GM23338 (cell line): ENCODE results near the gene INTS2. TPM values are rescaled to one million over a fixed set of nuclear protein-coding genes. Genes with fewer than 3 reads are reported as not detected.

Experiments
- ATAC-seq: fragments of 200-7000 bp; cut with Tn5 transposase; 3 replicates; pipeline ENCODE4 v1.9.1; 2020
- DNase-seq: peaks from one replicate; pipeline ENCODE4 v3.0.0-alpha.2; 2015; ENCODE audit warnings: low spot score
- H2AFZ ChIP-seq: fragments of 200-600 bp; sonication (generic); 2 replicates; pipeline ENCODE4 v1.8.0; 2016; ENCODE audit warnings: antibody characterized with exemption, mild to moderate bottlenecking, moderate library complexity
- H3F3A ChIP-seq: fragments of 200-600 bp; sonication (generic); replicated peaks from 2 replicates; pipeline ENCODE4 v1.8.0; 2017; ENCODE audit warnings: antibody characterized with exemption, mixed run types, low read depth
- H3K27ac ChIP-seq: fragments of 200-600 bp; sonication (generic); 2 replicates; pipeline ENCODE4 v1.6.1; 2016; ENCODE audit warnings: low read depth
- H3K27me3 ChIP-seq: fragments of 200-600 bp; sonication (generic); 2 replicates; pipeline ENCODE4 v1.8.0; 2016; ENCODE audit warnings: mild to moderate bottlenecking, mixed run types, moderate library complexity; ENCODE audit not compliant: insufficient read depth
- H3K36me3 ChIP-seq: fragments of 200-600 bp; sonication (generic); 2 replicates; pipeline ENCODE4 v1.8.0; 2016; ENCODE audit warnings: mild to moderate bottlenecking; ENCODE audit not compliant: insufficient read depth
- H3K4me1 ChIP-seq: fragments of 200-600 bp; sonication (generic); 2 replicates; pipeline ENCODE4 v1.8.0; 2016; ENCODE audit warnings: mild to moderate bottlenecking, moderate library complexity; ENCODE audit not compliant: insufficient read depth
- H3K4me2 ChIP-seq: fragments of 200-600 bp; sonication (generic); 2 replicates; pipeline ENCODE4 v1.7.1; 2017; ENCODE audit warnings: mixed run types
- H3K4me3 ChIP-seq: fragments of 200-600 bp; sonication (generic); 2 replicates; pipeline ENCODE4 v1.6.1; 2016; ENCODE audit warnings: mixed run types
- H3K79me2 ChIP-seq: fragments of 200-600 bp; sonication (generic); replicated peaks from 2 replicates; pipeline ENCODE4 v1.8.0; 2017; ENCODE audit warnings: mild to moderate bottlenecking; ENCODE audit not compliant: insufficient read depth
- H3K9me2 ChIP-seq: fragments of 200-600 bp; sonication (generic); 2 replicates; pipeline ENCODE4 v1.8.0; 2017; ENCODE audit not compliant: insufficient read depth
- H4K20me1 ChIP-seq: fragments of 200-600 bp; sonication (generic); replicated peaks from 2 replicates; pipeline ENCODE4 v1.8.0; 2017; ENCODE audit warnings: mild to moderate bottlenecking; ENCODE audit not compliant: insufficient read depth
- H3K27ac Mint-ChIP-seq: 2 replicates; pipeline ENCODE4 v1.8.0; 2020; ENCODE audit warnings: inconsistent platforms, mild to moderate bottlenecking, moderate library complexity, mixed read lengths
- H3K27me3 Mint-ChIP-seq: 3 replicates; pipeline ENCODE4 v1.8.0; 2022; ENCODE audit warnings: low read depth, mild to moderate bottlenecking, moderate library complexity, mixed read lengths, inconsistent platforms; ENCODE audit not compliant: insufficient read depth, poor library complexity
- H3K36me3 Mint-ChIP-seq: 3 replicates; pipeline ENCODE4 v1.8.0; 2021; ENCODE audit warnings: low read depth, mild to moderate bottlenecking, inconsistent platforms, moderate library complexity, mixed read lengths
- H3K4me1 Mint-ChIP-seq: 3 replicates; pipeline ENCODE4 v1.8.0; 2020; ENCODE audit warnings: mild to moderate bottlenecking, inconsistent platforms, mixed read lengths
- H3K4me3 Mint-ChIP-seq: 3 replicates; pipeline ENCODE4 v1.8.0; 2021; ENCODE audit warnings: moderate library complexity, mild to moderate bottlenecking, inconsistent platforms, mixed read lengths
- H3K9me3 Mint-ChIP-seq: 3 replicates; pipeline ENCODE4 v1.8.0; 2020; ENCODE audit warnings: moderate library complexity, mild to moderate bottlenecking, inconsistent platforms, mixed read lengths
- CREB1 ChIP-seq: fragments of 250-450 bp; sonication (Bioruptor Pico); IDR thresholded peaks from 2 replicates; pipeline ENCODE4 v1.5.0; 2020; ENCODE audit warnings: low read depth, mild to moderate bottlenecking, moderate library complexity
- CTCF ChIP-seq, 2 experiments: fragments of 200-600 bp in 1 of 2; sonication (generic) in 1 of 2; conservative IDR thresholded peaks; 2 replicates each; pipeline versions ENCODE4 v1.5.1 to v1.6.1; 2016 to 2017; ENCODE audit warnings: antibody characterized with exemption in 2 of 2, low read depth in 2 of 2, mild to moderate bottlenecking in 2 of 2, moderate library complexity in 1 of 2
- EZH2 ChIP-seq: fragments of 200-600 bp; sonication (generic); IDR thresholded peaks from one replicate; pipeline ENCODE4 v1.8.0; 2017; ENCODE audit warnings: antibody characterized with exemption, mild to moderate bottlenecking, low read depth; ENCODE audit not compliant: unreplicated experiment
- EZH2phosphoT487 ChIP-seq: fragments of 200-600 bp; sonication (generic); IDR thresholded peaks from one replicate; pipeline ENCODE4 v1.8.1; 2018; ENCODE audit warnings: antibody characterized with exemption; ENCODE audit not compliant: unreplicated experiment
- JUNB ChIP-seq: IDR thresholded peaks from one replicate; pipeline ENCODE4 v1.6.1; 2016; ENCODE audit warnings: antibody characterized with exemption; ENCODE audit not compliant: unreplicated experiment
- NANOG ChIP-seq: IDR thresholded peaks from 2 replicates; pipeline ENCODE4 v1.6.1; 2016; ENCODE audit warnings: antibody characterized with exemption, borderline replicate concordance
- POLR2AphosphoS5 ChIP-seq: IDR thresholded peaks from 2 replicates; pipeline ENCODE4 v1.6.1; 2016; ENCODE audit warnings: antibody characterized with exemption, low read depth
- STAT1 ChIP-seq: IDR thresholded peaks from one replicate; pipeline ENCODE4 v1.6.1; 2016; ENCODE audit warnings: antibody characterized with exemption; ENCODE audit not compliant: unreplicated experiment
- ZNF114 ChIP-seq: fragments of 250-450 bp; sonication (Bioruptor Pico); IDR thresholded peaks from 2 replicates; pipeline ENCODE4 v1.5.0; 2020; ENCODE audit warnings: mild to moderate bottlenecking, moderate library complexity
- ZNF331 ChIP-seq: fragments of 250-450 bp; sonication (Bioruptor Pico); IDR thresholded peaks from 2 replicates; pipeline ENCODE4 v1.5.0; 2020; ENCODE audit warnings: low read depth, mild to moderate bottlenecking, moderate library complexity
- ZNF462 ChIP-seq: fragments of 250-450 bp; sonication (Bioruptor Pico); IDR thresholded peaks from 2 replicates; pipeline ENCODE4 v1.5.0; 2020; ENCODE audit warnings: mild to moderate bottlenecking, moderate library complexity
- polyA plus RNA-seq: library from polyadenylated mRNA; unstranded; fragments of >200 nt; fragmentation: Nextera tagmentation; extraction: Ambion mirVana; gene quantifications from 2 replicates; pipeline ENCODE4 v1.2.1, GENCODE V29; 2016
- total RNA-seq: library from RNA; depleted of rRNA; stranded (reverse); fragments of >200 nt; shearing (Covaris generic); gene quantifications from 2 replicates; pipeline ENCODE4 v1.2.3, GENCODE V29; 2014
- TF ChIP-seq, protein P1 (sequence below): IDR thresholded peaks from 2 replicates; pipeline ENCODE4 v1.6.1; 2016; ENCODE audit warnings: antibody characterized with exemption
- TF ChIP-seq, protein P2 (sequence below): IDR thresholded peaks from one replicate; pipeline ENCODE4 v1.6.1; 2018; ENCODE audit warnings: antibody characterized with exemption; ENCODE audit not compliant: unreplicated experiment

The INTS2 gene
- total and polyA plus RNA-seq, 2 experiments from 2014 or later, result 5.9 to 31.6 TPM

DNA sequence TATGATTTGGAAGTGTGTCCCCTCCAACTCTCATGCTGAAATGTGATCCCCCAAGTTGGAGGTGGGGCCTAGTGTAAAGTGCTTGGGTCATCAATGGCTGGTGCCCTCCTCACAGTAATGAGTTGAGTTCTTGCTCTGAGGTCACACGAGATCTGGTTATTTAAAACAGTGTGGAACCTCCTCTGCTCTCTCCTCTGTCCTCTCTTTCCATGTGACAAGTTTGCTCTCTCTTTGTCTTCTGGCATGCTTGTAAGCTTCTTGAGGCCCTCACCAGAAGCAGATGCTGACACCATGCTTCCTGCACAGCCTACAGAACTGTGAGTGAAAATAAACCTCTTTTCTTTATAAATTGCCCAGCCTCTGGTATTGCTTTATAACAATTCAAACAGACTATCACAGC is 84.3 kb downstream of the INTS2 start:
- Histone ChIP-seq H3K4me3 (no peak overlapping the region), H3K9me2 (no peaks in the 10 kb centered on the region), H3K27ac (no peak overlapping the region), H2AFZ (no peak overlapping the region), H3K4me1 (no peaks in the 10 kb centered on the region), H3K79me2 (no peaks in the 10 kb centered on the region), H3K4me2 (no peak overlapping the region), H4K20me1 (no peaks in the 10 kb centered on the region; the same call in 1 of the 2 replicates), H3F3A (no peaks in the 10 kb centered on the region), H3K27me3 (no peaks in the 10 kb centered on the region), H3K36me3 (peaks cover 8% of the 10 kb centered on the region; the same call in 1 of the 2 replicates)
- no peak for TF ChIP-seq ZNF462 (CRISPR knock-in tag)
- TF ChIP-seq EZH2phosphoT487, result no peak
- TF ChIP-seq, protein P1, sequence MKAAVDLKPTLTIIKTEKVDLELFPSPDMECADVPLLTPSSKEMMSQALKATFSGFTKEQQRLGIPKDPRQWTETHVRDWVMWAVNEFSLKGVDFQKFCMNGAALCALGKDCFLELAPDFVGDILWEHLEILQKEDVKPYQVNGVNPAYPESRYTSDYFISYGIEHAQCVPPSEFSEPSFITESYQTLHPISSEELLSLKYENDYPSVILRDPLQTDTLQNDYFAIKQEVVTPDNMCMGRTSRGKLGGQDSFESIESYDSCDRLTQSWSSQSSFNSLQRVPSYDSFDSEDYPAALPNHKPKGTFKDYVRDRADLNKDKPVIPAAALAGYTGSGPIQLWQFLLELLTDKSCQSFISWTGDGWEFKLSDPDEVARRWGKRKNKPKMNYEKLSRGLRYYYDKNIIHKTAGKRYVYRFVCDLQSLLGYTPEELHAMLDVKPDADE, result no peak
- TF ChIP-seq JUNB, result no peak
- TF ChIP-seq NANOG, result no peak
- TF ChIP-seq ZNF114, result no peak
- TF ChIP-seq EZH2, result no peak
- TF ChIP-seq POLR2AphosphoS5, result no peak
- no peak for TF ChIP-seq CREB1
- no peak for TF ChIP-seq CTCF (conservative IDR thresholded peaks at IDR 0.05; ENCODE audit: low read depth in 2 of 2)
- TF ChIP-seq, protein P2, sequence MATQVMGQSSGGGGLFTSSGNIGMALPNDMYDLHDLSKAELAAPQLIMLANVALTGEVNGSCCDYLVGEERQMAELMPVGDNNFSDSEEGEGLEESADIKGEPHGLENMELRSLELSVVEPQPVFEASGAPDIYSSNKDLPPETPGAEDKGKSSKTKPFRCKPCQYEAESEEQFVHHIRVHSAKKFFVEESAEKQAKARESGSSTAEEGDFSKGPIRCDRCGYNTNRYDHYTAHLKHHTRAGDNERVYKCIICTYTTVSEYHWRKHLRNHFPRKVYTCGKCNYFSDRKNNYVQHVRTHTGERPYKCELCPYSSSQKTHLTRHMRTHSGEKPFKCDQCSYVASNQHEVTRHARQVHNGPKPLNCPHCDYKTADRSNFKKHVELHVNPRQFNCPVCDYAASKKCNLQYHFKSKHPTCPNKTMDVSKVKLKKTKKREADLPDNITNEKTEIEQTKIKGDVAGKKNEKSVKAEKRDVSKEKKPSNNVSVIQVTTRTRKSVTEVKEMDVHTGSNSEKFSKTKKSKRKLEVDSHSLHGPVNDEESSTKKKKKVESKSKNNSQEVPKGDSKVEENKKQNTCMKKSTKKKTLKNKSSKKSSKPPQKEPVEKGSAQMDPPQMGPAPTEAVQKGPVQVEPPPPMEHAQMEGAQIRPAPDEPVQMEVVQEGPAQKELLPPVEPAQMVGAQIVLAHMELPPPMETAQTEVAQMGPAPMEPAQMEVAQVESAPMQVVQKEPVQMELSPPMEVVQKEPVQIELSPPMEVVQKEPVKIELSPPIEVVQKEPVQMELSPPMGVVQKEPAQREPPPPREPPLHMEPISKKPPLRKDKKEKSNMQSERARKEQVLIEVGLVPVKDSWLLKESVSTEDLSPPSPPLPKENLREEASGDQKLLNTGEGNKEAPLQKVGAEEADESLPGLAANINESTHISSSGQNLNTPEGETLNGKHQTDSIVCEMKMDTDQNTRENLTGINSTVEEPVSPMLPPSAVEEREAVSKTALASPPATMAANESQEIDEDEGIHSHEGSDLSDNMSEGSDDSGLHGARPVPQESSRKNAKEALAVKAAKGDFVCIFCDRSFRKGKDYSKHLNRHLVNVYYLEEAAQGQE, result no peak
- TF ChIP-seq STAT1, result no peak
- TF ChIP-seq ZNF331 (CRISPR knock-in tag), result no peak
- Mint-ChIP-seq H3K36me3 (peaks cover 42% of the 10 kb centered on the region), H3K4me1 (no peaks in the 10 kb centered on the region), H3K27ac (no peak overlapping the region), H3K9me3 (no peaks in the 10 kb centered on the region), H3K4me3 (no peak overlapping the region), H3K27me3 (no peaks in the 10 kb centered on the region)
- no peak for DNase-seq
- ATAC-seq, result no peak
